Natural killer cell (primary cell): ENCODE data around the gene GSX2. TPM values are rescaled to one million over a fixed set of nuclear protein-coding genes. Genes with fewer than 3 reads are reported as not detected.

Source experiments
- ATAC-seq, 3 donors: fragments of 150-1000 bp in 2 of 3; fragments of 200-7000 bp in 1 of 3; cut with Tn5 transposase; 1 replicate in 1 of 3; 2 replicates in 2 of 3; pipeline ENCODE4 v1.10.0; 2021; ENCODE audit warnings: mild to moderate bottlenecking in 2 of 3, moderate library complexity in 2 of 3
- DNase-seq, 2 donors: peaks; one replicate each; pipeline versions ENCODE4 v3.0.0 to v3.0.0-alpha.2; 2013 to 2021; ENCODE audit warnings: mixed read lengths in 1 of 2
- H3K27ac ChIP-seq: one replicate; pipeline ENCODE4 v1.5.1; 2013; ENCODE audit warnings: mild to moderate bottlenecking, low read length
- H3K27me3 ChIP-seq: one replicate; pipeline ENCODE4 v1.6.1; 2013; ENCODE audit warnings: low read length; ENCODE audit not compliant: control insufficient read depth, insufficient read depth
- H3K36me3 ChIP-seq: one replicate; pipeline ENCODE4 v1.6.1; 2013; ENCODE audit warnings: low read length; ENCODE audit not compliant: control insufficient read depth, insufficient read depth
- H3K4me1 ChIP-seq: one replicate; pipeline ENCODE4 v1.6.1; 2013; ENCODE audit warnings: low read length; ENCODE audit not compliant: control insufficient read depth, insufficient read depth
- H3K4me3 ChIP-seq: one replicate; pipeline ENCODE4 v1.5.1; 2013; ENCODE audit warnings: low read length
- H3K9me3 ChIP-seq: one replicate; pipeline ENCODE4 v1.6.1; 2013; ENCODE audit warnings: low read length; ENCODE audit not compliant: control insufficient read depth, insufficient read depth
- H3K27ac Mint-ChIP-seq, 2 donors: one replicate each; pipeline ENCODE4 v1.8.0; 2022; ENCODE audit warnings: mild to moderate bottlenecking in 2 of 2, mixed read lengths in 2 of 2, moderate library complexity in 1 of 2
- H3K27me3 Mint-ChIP-seq, 2 donors: one replicate each; pipeline ENCODE4 v1.8.0; 2022; ENCODE audit warnings: low read depth in 2 of 2, mixed read lengths in 2 of 2
- H3K36me3 Mint-ChIP-seq: one replicate; pipeline ENCODE4 v1.8.0; 2022; ENCODE audit warnings: mixed read lengths
- H3K4me1 Mint-ChIP-seq, 2 donors: one replicate each; pipeline ENCODE4 v1.8.0; 2022; ENCODE audit warnings: mixed read lengths in 2 of 2
- H3K4me3 Mint-ChIP-seq: one replicate; pipeline ENCODE4 v1.8.0; 2022; ENCODE audit warnings: mild to moderate bottlenecking, moderate library complexity, mixed read lengths
- H3K9me3 Mint-ChIP-seq, 2 donors: one replicate each; pipeline ENCODE4 v1.8.0; 2022; ENCODE audit warnings: mixed read lengths in 2 of 2
- WGBS: methylation state at CpG from one replicate; pipeline ENCODE4 v1.1.7; 2013; ENCODE audit warnings: missing lambda C conversion rate; ENCODE audit not compliant: insufficient coverage; 5-methylcytosine and 5-hydroxymethylcytosine counted together
- intact Hi-C: fragments of 100-400 bp; cut with micrococcal nuclease; formaldehyde crosslinking; loops from one replicate; pipeline ENCODE4 v1.14.2; 2022
- total RNA-seq, 4 donors: library from RNA; stranded (reverse); fragments of 120-200 nt in 1 of 4; gene quantifications; one replicate each; pipeline versions ENCODE4 v1.2.3 to v1.2.4, GENCODE V29; 2013 to 2022
- TF ChIP-seq, protein P1 (sequence below): fragments of 200-600 bp; IDR thresholded peaks from one replicate; pipeline ENCODE4 v1.8.0; 2022; ENCODE audit warnings: antibody characterized with exemption

GSX2 gene
- total RNA-seq, 3 donors from 2014 or later (not counting 1 experiment from before 2014, with no cell fraction given), result not detected

- H3K27me3 Mint-ChIP-seq, result peaks cover 79 to 82% of the 10 kb centered on the region in 2 donors
- H3K27ac ChIP-seq, result no peak overlapping the region
- intact Hi-C loops, result no loop called here
- H3K4me1 ChIP-seq, result peaks cover 40% of the 10 kb centered on the region
- H3K4me3 Mint-ChIP-seq, result no peak overlapping the region
- H3K27ac Mint-ChIP-seq, result no peak overlapping the region
- DNase-seq (no peak), ATAC-seq (no peak)
- H3K4me1 Mint-ChIP-seq, result peaks cover 27 to 40% of the 10 kb centered on the region in 2 donors
- TF ChIP-seq, protein P1, sequence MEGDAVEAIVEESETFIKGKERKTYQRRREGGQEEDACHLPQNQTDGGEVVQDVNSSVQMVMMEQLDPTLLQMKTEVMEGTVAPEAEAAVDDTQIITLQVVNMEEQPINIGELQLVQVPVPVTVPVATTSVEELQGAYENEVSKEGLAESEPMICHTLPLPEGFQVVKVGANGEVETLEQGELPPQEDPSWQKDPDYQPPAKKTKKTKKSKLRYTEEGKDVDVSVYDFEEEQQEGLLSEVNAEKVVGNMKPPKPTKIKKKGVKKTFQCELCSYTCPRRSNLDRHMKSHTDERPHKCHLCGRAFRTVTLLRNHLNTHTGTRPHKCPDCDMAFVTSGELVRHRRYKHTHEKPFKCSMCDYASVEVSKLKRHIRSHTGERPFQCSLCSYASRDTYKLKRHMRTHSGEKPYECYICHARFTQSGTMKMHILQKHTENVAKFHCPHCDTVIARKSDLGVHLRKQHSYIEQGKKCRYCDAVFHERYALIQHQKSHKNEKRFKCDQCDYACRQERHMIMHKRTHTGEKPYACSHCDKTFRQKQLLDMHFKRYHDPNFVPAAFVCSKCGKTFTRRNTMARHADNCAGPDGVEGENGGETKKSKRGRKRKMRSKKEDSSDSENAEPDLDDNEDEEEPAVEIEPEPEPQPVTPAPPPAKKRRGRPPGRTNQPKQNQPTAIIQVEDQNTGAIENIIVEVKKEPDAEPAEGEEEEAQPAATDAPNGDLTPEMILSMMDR, result no peak
- no peaks in the 10 kb centered on the region for H3K36me3 ChIP-seq
- peaks cover 73% of the 10 kb centered on the region for H3K27me3 ChIP-seq
- no peaks in the 10 kb centered on the region for H3K9me3 ChIP-seq
- no peak overlapping the region for H3K4me3 ChIP-seq
- H3K36me3 Mint-ChIP-seq, result no peaks in the 10 kb centered on the region
- 26% methylated on average over 13 of the region's 13 CpGs for WGBS
- no peaks in the 10 kb centered on the region for H3K9me3 Mint-ChIP-seq
Observed at GRCh38 chr4:54096295-54096962, 3.5 kb upstream of the GSX2 start.

DNA sequence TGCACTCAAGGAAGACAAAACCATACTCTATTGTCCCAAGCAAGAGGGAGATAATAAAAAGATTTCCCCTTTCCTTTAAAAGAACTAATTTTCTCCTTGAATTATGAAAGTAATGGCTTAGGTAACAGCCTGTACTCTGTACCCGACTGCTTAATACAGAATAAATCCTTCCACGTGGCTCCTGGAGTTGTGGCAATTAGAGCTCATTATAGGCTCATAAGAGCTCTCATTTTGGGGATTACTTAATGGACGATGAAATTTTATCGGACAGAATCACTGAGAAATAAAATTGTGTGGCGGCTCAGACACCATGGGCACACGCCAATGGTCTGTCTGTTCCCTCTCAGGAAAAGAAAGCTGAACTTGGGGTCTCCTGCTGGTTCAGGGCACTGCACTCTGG is 2.8 kb upstream of the GSX2 start:
- H3K27me3 Mint-ChIP-seq, result peaks cover 78 to 82% of the 10 kb centered on the region in 2 donors
- peaks cover 37% of the 10 kb centered on the region for H3K4me1 ChIP-seq

DNA sequence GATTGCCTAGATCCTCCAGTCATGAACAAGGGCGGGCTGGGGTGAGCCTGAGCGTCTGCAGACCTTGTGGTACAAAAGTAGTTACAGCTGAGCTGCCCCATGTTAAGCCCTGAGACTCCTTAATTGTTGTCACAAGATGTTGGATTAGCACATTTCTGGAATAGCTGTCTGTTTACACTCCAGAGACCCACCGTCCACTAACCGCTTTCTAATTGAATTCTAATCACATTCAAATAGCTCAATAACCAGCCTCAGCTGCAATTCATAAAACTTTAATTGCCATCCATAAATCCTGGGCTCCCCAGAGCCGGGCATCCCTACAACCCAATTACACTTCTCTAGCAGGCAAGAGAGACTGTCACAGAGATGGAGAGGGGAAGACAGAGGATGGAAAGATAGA is 1.6 kb upstream of the GSX2 start:
- peaks cover 34% of the 10 kb centered on the region for H3K4me1 ChIP-seq
- no peaks in the 10 kb centered on the region for H3K9me3 Mint-ChIP-seq
- H3K36me3 ChIP-seq, result no peaks in the 10 kb centered on the region
- peaks cover 19 to 24% of the 10 kb centered on the region in 2 donors for H3K4me1 Mint-ChIP-seq
- DNase-seq, result no peak
- no peak overlapping the region for H3K27ac Mint-ChIP-seq
- peaks cover 80 to 86% of the 10 kb centered on the region in 2 donors for H3K27me3 Mint-ChIP-seq
- intact Hi-C loops, result no loop called here
- H3K36me3 Mint-ChIP-seq, result no peaks in the 10 kb centered on the region
- TF ChIP-seq, protein P1, result no peak
- no peak overlapping the region for H3K4me3 Mint-ChIP-seq
- H3K27ac ChIP-seq, result no peak overlapping the region
- H3K4me3 ChIP-seq, result no peak overlapping the region
- peaks cover 78% of the 10 kb centered on the region for H3K27me3 ChIP-seq
- WGBS, result 19% methylated on average over 4 of the region's 5 CpGs
- no peaks in the 10 kb centered on the region for H3K9me3 ChIP-seq
- ATAC-seq, result no peak

More for the DNA sequence above, 2.8 kb upstream of the GSX2 start:
- no peaks in the 10 kb centered on the region for H3K9me3 ChIP-seq
- TF ChIP-seq, protein P1, result no peak
- Mint-ChIP-seq H3K9me3 (no peaks in the 10 kb centered on the region), H3K36me3 (no peaks in the 10 kb centered on the region), H3K27ac (no peak overlapping the region), H3K4me3 (no peak overlapping the region), H3K4me1 (peaks cover 21 to 32% of the 10 kb centered on the region in 2 donors)
- H3K4me3 ChIP-seq, result no peak overlapping the region
- intact Hi-C loops, result no loop called here
- ATAC-seq (no peak), DNase-seq (no peak)
- no peak overlapping the region for H3K27ac ChIP-seq
- peaks cover 79% of the 10 kb centered on the region for H3K27me3 ChIP-seq
- 36% methylated on average over 6 of the region's 6 CpGs for WGBS
- no peaks in the 10 kb centered on the region for H3K36me3 ChIP-seq
